RWPE2 (cell line): ENCODE data around the gene FCRLA.
A peak's percentile ranks its signal among the peaks of the same experiment; 100 is the strongest.

ENCODE experiments used
- ATAC-seq: fragments of 200-7000 bp; cut with Tn5 transposase; 3 replicates; pipeline ENCODE4 v1.9.1; 2021; ENCODE audit warnings: low read depth
- DNase-seq: peaks from one replicate; pipeline ENCODE4 v3.0.0-alpha.2; 2020; ENCODE audit warnings: low spot score
- H3K27ac ChIP-seq: fragments of 450-650 bp; 2 replicates; pipeline ENCODE4 v1.5.1; 2017; ENCODE audit warnings: mild to moderate bottlenecking; ENCODE audit not compliant: poor library complexity, severe bottlenecking
- H3K27me3 ChIP-seq: fragments of 250-450 bp; sonication (Bioruptor Pico); 2 replicates; pipeline ENCODE4 v1.5.1; 2021; ENCODE audit warnings: mild to moderate bottlenecking, moderate library complexity; ENCODE audit not compliant: insufficient read depth, poor library complexity, severe bottlenecking
- H3K36me3 ChIP-seq: fragments of 250-450 bp; sonication (Bioruptor Pico); 2 replicates; pipeline ENCODE4 v1.5.1; 2020; ENCODE audit warnings: low read depth, mild to moderate bottlenecking, moderate library complexity
- H3K4me1 ChIP-seq: fragments of 250-450 bp; sonication (Bioruptor Pico); 2 replicates; pipeline ENCODE4 v1.5.1; 2021; ENCODE audit warnings: mild to moderate bottlenecking, moderate library complexity; ENCODE audit not compliant: insufficient read depth, poor library complexity, severe bottlenecking
- H3K4me3 ChIP-seq: fragments of 250-450 bp; sonication (Bioruptor Pico); 2 replicates; pipeline ENCODE4 v1.5.1; 2021; ENCODE audit warnings: mild to moderate bottlenecking, moderate library complexity; ENCODE audit not compliant: severe bottlenecking
- H3K9me3 ChIP-seq: fragments of 250-450 bp; sonication (Bioruptor Pico); 2 replicates; pipeline ENCODE4 v1.5.1; 2021; ENCODE audit warnings: mild to moderate bottlenecking, moderate library complexity; ENCODE audit not compliant: severe bottlenecking
- CTCF ChIP-seq: fragments of 450-650 bp; IDR thresholded peaks from one replicate; pipeline ENCODE4 v1.5.1; 2017; ENCODE audit warnings: mild to moderate bottlenecking, moderate library complexity; ENCODE audit not compliant: poor library complexity, severe bottlenecking

The FCRLA gene

GRCh38 chr1:161706113-161706481, 932 bp upstream of the FCRLA start:
- Histone ChIP-seq H3K27ac (peak overlapping the region; percentile 61), H3K27me3 (no peaks in the 10 kb centered on the region), H3K36me3 (no peaks in the 10 kb centered on the region), H3K4me3 (no peak overlapping the region), H3K9me3 (no peaks in the 10 kb centered on the region), H3K4me1 (peaks cover 12% of the 10 kb centered on the region)
- DNase-seq (no peak), ATAC-seq (no peak; the same call in 1 of the 3 replicates)
- no peak for TF ChIP-seq CTCF

GRCh38 chr1:161707503-161707902, 474 bp downstream of the FCRLA start:
- Histone ChIP-seq H3K27me3 (no peaks in the 10 kb centered on the region), H3K36me3 (no peaks in the 10 kb centered on the region), H3K9me3 (no peaks in the 10 kb centered on the region), H3K27ac (peak overlapping the region; percentile 61), H3K4me3 (no peak overlapping the region), H3K4me1 (peaks cover 12% of the 10 kb centered on the region)
- no peak for ATAC-seq
- TF ChIP-seq CTCF = no peak
- no peak for DNase-seq

GRCh38 chr1:161709373-161709772, 2.3 kb downstream of the FCRLA start:
- no peak overlapping the region for H3K4me3 ChIP-seq
- TF ChIP-seq CTCF = no peak
- no peaks in the 10 kb centered on the region for H3K36me3 ChIP-seq
- no peak overlapping the region for H3K27ac ChIP-seq
- no peak for DNase-seq
- no peaks in the 10 kb centered on the region for H3K27me3 ChIP-seq
- no peaks in the 10 kb centered on the region for H3K9me3 ChIP-seq
- ATAC-seq = no peak
- peaks cover 12% of the 10 kb centered on the region for H3K4me1 ChIP-seq

- ATAC-seq (no peak), DNase-seq (no peak)
- H3K36me3 ChIP-seq = no peaks in the 10 kb centered on the region
- H3K27ac ChIP-seq = no peak overlapping the region
- H3K4me1 ChIP-seq = peaks cover 12% of the 10 kb centered on the region
- no peaks in the 10 kb centered on the region for H3K9me3 ChIP-seq
- TF ChIP-seq CTCF = no peak
- no peak overlapping the region for H3K4me3 ChIP-seq
- H3K27me3 ChIP-seq = no peaks in the 10 kb centered on the region
These were observed 3.5 kb downstream of the FCRLA start for GRCh38 chr1:161710560-161710959.

GRCh38 chr1:161718559-161719324, 11.7 kb downstream of the FCRLA start:
- Histone ChIP-seq H3K27ac (no peak overlapping the region), H3K9me3 (no peaks in the 10 kb centered on the region), H3K4me1 (peaks cover 10% of the 10 kb centered on the region), H3K4me3 (no peak overlapping the region), H3K36me3 (no peaks in the 10 kb centered on the region), H3K27me3 (no peaks in the 10 kb centered on the region)
- no peak for TF ChIP-seq CTCF
- ATAC-seq (no peak), DNase-seq (no peak)
